AG09309 (cell line): ENCODE measurements around the gene FANCD2OS.
"Not testable (repeated sequence)": the region's sequence is repeated elsewhere in the genome, so short reads cannot be mapped to it uniquely, and the experiment has no call there.

Experiments used
- DNase-seq: peaks from one replicate; pipeline ENCODE4 v3.0.0-alpha.2; 2010; ENCODE audit warnings: low read depth
- H3K4me3 ChIP-seq: 2 replicates; pipeline ENCODE4 v1.5.1; 2011; ENCODE audit warnings: mild to moderate bottlenecking, low read depth, low read length, moderate library complexity; ENCODE audit not compliant: control insufficient read depth
- CTCF ChIP-seq: IDR thresholded peaks from 2 replicates; pipeline ENCODE4 v1.5.1; 2011; ENCODE audit warnings: mild to moderate bottlenecking, low read depth, low read length, inconsistent platforms; ENCODE audit not compliant: insufficient read depth, control insufficient read depth; ENCODE audit errors: missing control alignments

Gene FANCD2OS

DNA sequence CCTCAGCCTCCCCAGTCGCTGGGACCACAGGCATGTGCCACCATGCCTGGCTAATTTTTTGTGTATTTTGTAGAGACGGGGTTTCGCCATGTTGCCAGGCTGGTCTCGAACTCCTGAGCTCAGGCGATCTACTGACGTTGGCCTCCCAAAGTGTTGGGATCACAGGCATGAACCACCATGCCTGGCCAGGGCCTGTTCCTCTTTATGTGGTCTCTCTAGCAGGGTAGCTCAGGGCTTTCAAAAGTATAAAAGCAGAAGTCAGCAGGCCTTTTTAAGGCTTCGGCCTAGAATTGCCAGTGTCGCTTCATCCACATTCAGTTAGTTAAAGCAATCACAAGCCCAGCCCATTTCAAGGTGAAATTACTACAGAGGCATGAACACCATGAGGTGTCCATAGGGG is 41.2 kb upstream of the FANCD2OS start:
- DNase-seq, result no peak
- no peak overlapping the region for H3K4me3 ChIP-seq
- TF ChIP-seq CTCF, result no peak

- no peak for DNase-seq
- H3K4me3 ChIP-seq, result no peak overlapping the region
- no peak for TF ChIP-seq CTCF
These were observed 37.6 kb upstream of the FANCD2OS start for GRCh38 chr3:10145685-10146084.

DNA sequence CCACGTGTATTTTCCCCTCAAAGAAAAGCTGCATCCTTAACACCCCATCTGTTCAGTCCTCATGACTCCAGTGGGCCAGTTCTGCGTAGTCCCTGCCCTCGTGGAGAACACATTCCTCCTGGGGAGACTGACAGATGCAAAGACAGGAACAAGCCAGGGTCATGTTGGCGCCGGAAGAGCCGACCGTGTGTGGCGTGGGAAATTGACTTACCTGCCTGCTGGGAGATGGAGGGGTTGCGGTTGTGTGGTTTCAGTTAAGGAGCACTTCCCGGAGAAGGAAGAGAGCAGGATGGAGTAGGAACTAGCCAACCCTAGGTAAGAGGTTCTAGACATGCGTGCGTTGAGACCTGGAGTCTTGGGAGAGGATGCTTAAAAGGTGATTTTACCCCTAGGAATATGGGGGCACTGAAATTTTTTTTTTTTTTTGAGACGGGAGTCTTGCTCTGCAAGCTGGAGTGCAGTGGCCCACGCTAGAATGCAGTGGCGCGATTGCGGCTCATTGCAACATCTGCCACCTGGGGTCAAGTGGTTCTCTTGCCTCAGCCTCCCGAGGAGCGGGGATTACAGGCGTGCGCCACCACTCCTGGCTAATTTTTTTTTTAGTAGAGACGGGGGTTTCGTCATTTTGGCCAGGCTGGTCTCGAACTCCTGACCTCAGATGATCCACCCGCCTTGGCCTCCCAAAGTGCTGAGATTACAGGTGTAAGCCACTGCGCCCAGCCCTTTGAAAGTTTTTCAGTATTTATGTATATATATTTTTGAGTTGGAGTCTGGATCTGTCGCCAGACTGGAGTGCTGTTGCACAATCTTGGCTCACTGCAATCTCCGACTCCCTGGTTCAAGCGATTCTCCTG is 34.9 kb upstream of the FANCD2OS start:
- no peak for DNase-seq
- TF ChIP-seq CTCF, result no peak
- peak overlapping the region; percentile 88 for H3K4me3 ChIP-seq

DNA sequence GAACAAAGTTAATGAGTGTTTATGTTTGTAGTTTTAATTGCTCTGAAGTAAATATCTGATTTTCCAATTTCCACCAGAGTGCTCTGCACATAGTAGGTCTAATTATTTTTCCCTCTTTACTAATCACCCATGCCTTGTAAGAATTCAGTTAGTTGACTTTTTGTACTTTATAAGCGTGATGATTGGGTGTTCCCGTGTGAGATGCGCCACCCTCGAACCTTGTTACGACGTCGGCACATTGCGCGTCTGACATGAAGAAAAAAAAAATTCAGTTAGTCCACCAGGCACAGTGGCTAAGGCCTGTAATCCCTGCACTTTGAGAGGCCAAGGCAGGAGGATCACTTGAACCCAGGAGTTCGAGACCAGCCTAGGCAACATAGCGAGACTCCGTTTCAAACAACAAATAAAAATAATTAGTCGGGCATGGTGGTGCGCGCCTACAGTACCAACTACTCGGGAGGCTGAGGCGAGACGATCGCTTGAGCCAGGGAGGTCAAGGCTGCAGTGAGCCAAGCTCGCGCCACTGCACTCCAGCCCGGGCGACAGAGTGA is 33.0 kb upstream of the FANCD2OS start:
- DNase-seq, result no peak
- no peak overlapping the region; the same call in 1 of the 2 replicates for H3K4me3 ChIP-seq
- no peak for TF ChIP-seq CTCF

- TF ChIP-seq CTCF, result no peak
- H3K4me3 ChIP-seq, result no peak overlapping the region
- no peak for DNase-seq
These were observed 29.1 kb upstream of the FANCD2OS start for GRCh38 chr3:10137178-10137577.

- TF ChIP-seq CTCF, result no peak
- no peak overlapping the region for H3K4me3 ChIP-seq
- DNase-seq, result no peak
These were observed 28.5 kb upstream of the FANCD2OS start for GRCh38 chr3:10136426-10137005.

GRCh38 chr3:10135872-10136271 is 27.8 kb upstream of the FANCD2OS start:
- H3K4me3 ChIP-seq, result not testable (repeated sequence)

More at GRCh38 chr3:10135872-10136271, 27.8 kb upstream of the FANCD2OS start:
- DNase-seq, result not testable (repeated sequence)
